ENCODE data around the gene KRT74.

The KRT74 gene

GRCh38 chr12:52573743-52574142 lies at the start of gene KRT74:
Gene KRT74 (minus strand): TSS chr12:52573843. CDS start chr12:52573777, 66 bp downstream.
- DNase-seq: no peak

- DNase-seq: no peak
Measured at GRCh38 chr12:52622349-52622748, 48.7 kb upstream of the KRT74 start.

GRCh38 chr12:52618866-52619265 lies 45.2 kb upstream of the KRT74 start:
- DNase-seq: no peak

- DNase-seq: no peak
Measured at GRCh38 chr12:52618216-52618615, 44.6 kb upstream of the KRT74 start, which contains the start of gene KRT73. Gene KRT73 (minus strand): TSS chr12:52618559. CDS start chr12:52618524, 35 bp downstream.

DNA sequence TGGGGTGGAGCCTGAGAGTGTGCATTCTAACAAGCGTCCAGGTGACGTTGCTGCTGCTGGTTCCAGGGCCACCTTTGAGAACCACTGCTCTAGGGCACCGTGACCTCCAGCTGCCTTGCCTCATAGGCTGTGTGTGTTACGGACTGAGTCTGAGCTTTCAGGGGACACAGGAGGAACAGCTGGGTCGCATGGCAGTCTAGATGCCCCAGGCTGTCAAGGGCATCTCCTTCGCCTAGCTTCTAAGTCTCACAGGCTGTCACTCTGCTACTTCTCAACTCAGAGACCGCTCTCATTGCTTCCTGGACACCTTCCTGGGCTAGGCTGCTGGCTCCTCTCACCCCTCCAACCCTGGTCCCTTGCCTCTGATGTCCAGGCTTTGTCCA lies 43.8 kb upstream of the KRT74 start:
- no peak for DNase-seq

DNA sequence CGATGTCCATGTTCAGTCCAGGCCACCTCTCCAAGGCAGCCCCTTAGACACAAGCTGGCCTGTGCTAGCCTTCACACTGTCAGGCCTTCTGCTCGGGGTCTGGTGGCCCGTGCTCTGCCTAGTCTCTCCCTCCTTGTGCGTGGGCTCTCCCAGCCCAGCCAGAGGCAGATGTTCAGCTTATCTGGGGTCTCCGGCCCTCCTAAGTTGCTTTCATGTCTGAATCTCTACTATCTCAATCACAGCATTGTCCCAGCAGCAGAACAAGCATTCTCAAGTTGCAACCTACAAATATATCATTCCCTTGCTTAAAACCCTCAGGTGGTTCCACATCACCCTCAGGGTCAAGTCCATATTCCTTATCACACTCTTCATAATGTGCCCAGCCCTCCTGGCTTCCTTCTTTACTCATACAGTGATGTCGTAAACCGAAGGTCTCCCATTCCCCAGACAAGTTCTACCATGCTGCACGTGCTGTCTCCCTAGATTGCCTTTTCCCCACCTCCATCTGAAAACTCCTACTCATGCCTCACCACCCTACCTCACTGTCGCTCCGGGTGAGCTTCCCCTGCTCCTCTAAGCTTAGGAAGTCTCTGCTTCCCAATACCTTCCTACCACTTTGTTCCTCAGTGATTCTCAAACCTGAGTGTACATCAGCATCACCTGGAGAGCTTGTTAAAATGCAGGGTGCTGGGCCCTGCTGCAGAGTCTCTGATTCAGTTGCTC lies 43.2 kb upstream of the KRT74 start:
- no peak for DNase-seq

- no peak for DNase-seq
Measured at GRCh38 chr12:52615912-52616311, 42.3 kb upstream of the KRT74 start.

DNA sequence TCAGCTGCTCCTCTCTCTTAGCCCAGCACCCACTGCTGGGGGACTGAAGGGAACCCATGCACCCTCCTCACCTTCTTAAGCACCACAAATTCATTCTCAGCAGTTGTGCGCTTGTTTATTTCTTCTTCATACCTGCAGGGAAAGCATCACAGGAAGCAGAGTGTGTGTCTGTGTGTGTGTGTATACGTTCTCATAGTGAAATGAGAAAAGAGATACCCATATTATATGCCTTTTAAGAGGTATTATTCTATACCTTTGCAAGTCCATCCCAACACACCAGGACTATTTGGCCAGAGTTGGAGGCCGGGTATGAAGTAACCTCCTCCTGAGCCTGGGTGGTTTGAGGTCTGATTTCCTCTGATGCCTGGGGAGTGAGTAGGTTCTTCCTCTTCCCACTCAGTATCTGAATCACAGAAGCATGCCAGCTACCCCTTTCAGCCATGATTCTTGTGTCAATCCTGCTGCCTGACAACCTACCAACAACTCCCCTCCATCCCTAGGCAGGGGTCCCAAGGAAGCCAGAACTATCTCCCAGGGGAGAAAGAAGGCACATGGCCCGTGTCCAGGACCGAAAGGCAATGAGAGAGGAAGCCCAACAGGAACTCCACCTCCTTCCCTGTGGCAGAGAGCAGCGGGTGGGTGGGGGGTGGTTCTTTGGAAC lies 41.7 kb upstream of the KRT74 start:
- DNase-seq: no peak

- no peak for DNase-seq
Measured at GRCh38 chr12:52614381-52615207, 41.0 kb upstream of the KRT74 start.

DNA sequence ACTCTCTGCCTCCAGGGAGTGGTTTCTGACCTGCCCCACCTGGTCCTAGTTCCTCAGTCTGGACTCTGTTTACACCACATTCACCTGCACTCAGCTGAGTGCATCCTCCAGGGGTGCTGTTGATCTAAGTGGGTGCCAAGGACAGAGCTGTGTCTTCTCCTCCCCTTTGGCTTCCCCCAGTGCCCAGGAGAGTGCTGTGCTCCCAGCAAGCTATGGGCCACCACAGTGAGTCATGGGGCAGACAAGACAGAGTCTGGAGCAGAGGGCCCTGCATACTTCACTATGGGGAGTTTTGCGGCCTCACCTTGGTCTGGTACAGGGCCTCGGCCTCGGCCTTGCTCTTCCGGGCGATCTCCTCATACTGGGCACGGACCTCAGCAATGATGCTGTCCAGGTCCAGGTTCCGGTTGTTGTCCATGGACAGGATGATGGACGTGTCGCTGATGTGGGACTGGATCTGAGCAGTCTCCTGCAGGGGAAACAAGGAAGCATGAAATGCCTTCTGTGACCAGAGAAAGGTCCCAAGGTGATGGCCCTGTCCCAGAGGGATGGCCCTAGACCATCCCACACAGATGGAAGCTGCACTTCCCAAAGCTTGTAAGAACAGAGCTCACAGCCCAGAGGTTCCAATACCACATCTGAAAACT lies 39.9 kb upstream of the KRT74 start:
- DNase-seq: no peak

GRCh38 chr12:52612431-52613383 lies 39.1 kb upstream of the KRT74 start:
- no peak for DNase-seq

DNA sequence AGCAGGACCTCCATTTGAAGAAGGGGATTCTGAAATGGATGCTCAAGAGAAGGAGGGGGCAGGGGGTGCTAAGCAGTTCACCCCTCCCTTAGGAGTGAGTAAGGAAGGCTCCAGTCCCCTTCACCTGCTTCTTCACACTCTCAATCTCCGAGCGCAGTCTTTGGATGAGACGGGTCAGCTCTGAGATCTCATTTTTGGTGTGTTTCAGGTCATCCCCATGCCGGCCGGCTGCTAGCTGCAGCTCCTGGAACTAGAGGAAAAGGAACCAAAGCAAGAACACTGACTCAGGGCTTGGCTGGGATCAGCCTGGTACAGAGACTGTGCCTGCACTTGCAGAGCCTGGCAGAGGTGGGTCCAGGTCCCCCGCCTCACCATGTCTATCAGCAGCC lies 37.4 kb upstream of the KRT74 start:
- DNase-seq: no peak

GRCh38 chr12:52608826-52609630 lies 35.4 kb upstream of the KRT74 start:
- DNase-seq: no peak

DNA sequence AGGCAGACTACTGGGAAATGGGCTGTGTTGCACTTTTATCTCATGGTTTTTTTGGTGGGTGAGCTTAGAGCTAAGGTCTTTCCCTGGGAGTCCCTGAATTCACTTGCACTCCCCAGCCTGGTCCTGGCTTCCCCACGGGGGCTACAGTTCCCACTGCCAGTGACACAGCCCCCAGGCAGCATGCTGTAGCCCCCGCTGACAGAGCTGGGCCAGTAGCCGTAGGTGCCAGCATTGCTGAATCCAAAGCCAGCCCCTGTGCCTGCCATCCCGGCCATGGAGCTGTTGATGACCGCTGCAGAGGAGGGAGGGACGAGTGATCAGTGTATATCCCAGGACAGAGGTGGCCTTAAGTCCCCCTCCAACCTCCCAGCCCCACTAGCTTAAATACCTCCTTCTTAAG lies 34.5 kb upstream of the KRT74 start:
- no peak for DNase-seq

- DNase-seq: no peak
Measured at GRCh38 chr12:52607314-52607713, 33.7 kb upstream of the KRT74 start.

GRCh38 chr12:52606581-52607218 lies 33.1 kb upstream of the KRT74 start:
- no peak for DNase-seq

DNA sequence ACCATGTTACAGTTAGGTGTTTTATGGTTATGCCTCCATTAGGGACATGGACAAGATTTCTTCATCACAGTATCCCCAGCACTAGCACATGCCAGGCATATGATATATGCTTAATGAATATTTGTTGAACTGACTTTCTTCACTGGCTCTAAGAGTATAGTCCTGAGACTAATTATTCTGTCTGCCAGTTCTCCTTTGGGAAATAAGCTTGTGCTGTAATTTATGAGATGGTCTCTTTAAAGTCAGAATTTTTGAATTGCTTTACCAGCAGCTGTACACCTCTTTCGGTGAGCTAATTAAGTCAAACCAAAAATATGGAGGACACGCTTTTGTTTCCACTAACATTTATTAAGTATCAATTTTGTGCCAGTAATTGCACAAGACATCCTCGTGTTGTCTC lies 32.5 kb upstream of the KRT74 start:
- no peak for DNase-seq

DNA sequence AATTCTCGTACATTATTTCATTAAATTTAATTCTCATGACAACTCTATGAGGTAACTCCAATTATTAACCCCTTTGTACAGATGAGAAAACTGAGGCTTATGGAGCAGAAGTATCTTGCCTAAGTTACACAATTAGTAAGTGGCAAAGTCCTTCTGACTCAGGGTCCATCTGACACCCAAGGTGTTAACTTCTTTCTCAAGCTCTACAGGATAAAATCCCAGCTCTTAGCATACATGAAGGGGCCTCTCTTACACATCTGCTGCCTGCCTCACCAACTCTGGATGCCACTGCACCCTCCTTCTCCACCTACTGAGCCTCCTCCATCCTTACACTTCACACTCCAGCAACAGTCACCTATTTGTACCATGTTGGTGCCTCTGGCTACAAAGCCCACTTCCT lies 31.9 kb upstream of the KRT74 start:
- DNase-seq: no peak

GRCh38 chr12:52604859-52605258 lies 31.2 kb upstream of the KRT74 start:
- no peak for DNase-seq

GRCh38 chr12:52603314-52603713 lies 29.7 kb upstream of the KRT74 start:
- no peak for DNase-seq

DNA sequence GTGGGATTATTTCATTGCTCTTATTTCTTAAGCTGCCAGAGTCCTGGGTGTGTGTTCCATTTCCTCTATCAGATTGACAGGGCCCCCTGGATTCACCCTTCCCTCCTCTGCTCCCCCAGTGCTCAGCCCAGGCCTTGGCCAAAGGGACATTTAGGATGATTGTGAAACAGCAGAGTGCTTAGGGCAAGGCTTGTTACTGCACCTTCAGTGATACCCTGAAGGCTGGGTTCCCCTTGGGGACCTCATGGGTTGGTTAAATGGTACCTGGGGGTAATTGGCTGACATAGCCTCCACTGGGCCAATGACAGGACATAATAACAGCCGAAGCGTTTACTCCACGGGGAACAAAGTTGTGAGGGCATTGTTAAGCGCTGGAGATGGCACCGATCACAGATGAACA lies 28.9 kb upstream of the KRT74 start:
- no peak for DNase-seq
